Measurements from ENCODE around the gene NHLH2. TPM values are rescaled to one million over a fixed set of nuclear protein-coding genes. Genes with fewer than 3 reads are reported as not detected.

The NHLH2 gene
- total RNA-seq (2014; rRNA removed; shearing (Covaris generic); ENCODE audit: low replicate concordance), result not detected in 2 replicates

- H3K27me3 ChIP-seq (ENCODE audit: low read length), result no peaks in the 10 kb centered on the region
- no peaks in the 10 kb centered on the region for H3K9me3 ChIP-seq (ENCODE audit: low read length)
- no peaks in the 10 kb centered on the region for H3K79me2 ChIP-seq (ENCODE audit: low read length)
- no peak within 1 kb of the TSS for H3K4me2 ChIP-seq (ENCODE audit: low read depth, low read length, poor library complexity, severe bottlenecking)
- H3K27ac ChIP-seq (ENCODE audit: low read length), result no peak within 1 kb of the TSS
- no peak for DNase-seq
- H3K4me3 ChIP-seq (ENCODE audit: low read length), result no peak within 1 kb of the TSS
- no peaks in the 10 kb centered on the region for H3K36me3 ChIP-seq (ENCODE audit: insufficient read depth, low read length)
- no peak within 1 kb of the TSS for H2AFZ ChIP-seq (ENCODE audit: low read length)
- no peaks in the 10 kb centered on the region for H4K20me1 ChIP-seq (ENCODE audit: insufficient read depth, low read depth, low read length)
- H3K9me2 ChIP-seq (replicated peaks; ENCODE audit: insufficient read depth, low read length), result no peaks in the 10 kb centered on the region
- H3K4me1 ChIP-seq (ENCODE audit: low read length), result no peaks in the 10 kb centered on the region
- H3K9ac ChIP-seq (ENCODE audit: low read length), result no peak within 1 kb of the TSS
Observed at GRCh38 chr1:115840605-115841460, at the start of gene NHLH2. TSS of gene NHLH2 (minus strand) at chr1:115841126. CDS start at chr1:115838372, 2,754 bp downstream.

- no peaks in the 10 kb centered on the region for H3K27me3 ChIP-seq (ENCODE audit: low read length)
- no peaks in the 10 kb centered on the region for H3K9me2 ChIP-seq (replicated peaks; ENCODE audit: insufficient read depth, low read length)
- no peaks in the 10 kb centered on the region for H3K4me1 ChIP-seq (ENCODE audit: low read length)
- no peak overlapping the region for H3K4me2 ChIP-seq (ENCODE audit: low read depth, low read length, poor library complexity, severe bottlenecking)
- H4K20me1 ChIP-seq (ENCODE audit: insufficient read depth, low read depth, low read length), result no peaks in the 10 kb centered on the region
- no peak overlapping the region for H3K27ac ChIP-seq (ENCODE audit: low read length)
- H3K9me3 ChIP-seq (ENCODE audit: low read length), result no peaks in the 10 kb centered on the region
- no peaks in the 10 kb centered on the region for H3K36me3 ChIP-seq (ENCODE audit: insufficient read depth, low read length)
- H3K4me3 ChIP-seq (ENCODE audit: low read length), result no peak overlapping the region
- H3K9ac ChIP-seq (ENCODE audit: low read length), result no peak overlapping the region
- no peak overlapping the region for H2AFZ ChIP-seq (ENCODE audit: low read length)
- peak; percentile 9 for DNase-seq
- no peaks in the 10 kb centered on the region for H3K79me2 ChIP-seq (ENCODE audit: low read length)
Observed at GRCh38 chr1:115890580-115890979, 49.7 kb upstream of the NHLH2 start.

GRCh38 chr1:115888976-115889375, 48.0 kb upstream of the NHLH2 start:
- Histone ChIP-seq H3K4me1 (ENCODE audit: low read length) (no peaks in the 10 kb centered on the region), H3K79me2 (ENCODE audit: low read length) (no peaks in the 10 kb centered on the region), H3K4me2 (ENCODE audit: low read depth, low read length, poor library complexity, severe bottlenecking) (no peak overlapping the region), H3K9me2 (replicated peaks; ENCODE audit: insufficient read depth, low read length) (no peaks in the 10 kb centered on the region), H3K9me3 (ENCODE audit: low read length) (no peaks in the 10 kb centered on the region), H2AFZ (ENCODE audit: low read length) (no peak overlapping the region), H3K9ac (ENCODE audit: low read length) (no peak overlapping the region), H3K27ac (ENCODE audit: low read length) (no peak overlapping the region), H3K27me3 (ENCODE audit: low read length) (no peaks in the 10 kb centered on the region), H3K36me3 (ENCODE audit: insufficient read depth, low read length) (no peaks in the 10 kb centered on the region), H3K4me3 (ENCODE audit: low read length) (no peak overlapping the region), H4K20me1 (ENCODE audit: insufficient read depth, low read depth, low read length) (no peaks in the 10 kb centered on the region)
- DNase-seq, result no peak

GRCh38 chr1:115882913-115883902, 42.3 kb upstream of the NHLH2 start:
- DNase-seq, result peak; percentile 37

GRCh38 chr1:115880981-115881672, 40.2 kb upstream of the NHLH2 start:
- no peaks in the 10 kb centered on the region for H3K36me3 ChIP-seq (ENCODE audit: insufficient read depth, low read length)

More at GRCh38 chr1:115882913-115883902, 42.3 kb upstream of the NHLH2 start:
- Histone ChIP-seq H3K4me3 (ENCODE audit: low read length) (no peak overlapping the region), H4K20me1 (ENCODE audit: insufficient read depth, low read depth, low read length) (no peaks in the 10 kb centered on the region), H3K4me2 (ENCODE audit: low read depth, low read length, poor library complexity, severe bottlenecking) (no peak overlapping the region), H2AFZ (ENCODE audit: low read length) (no peak overlapping the region), H3K9ac (ENCODE audit: low read length) (no peak overlapping the region), H3K9me3 (ENCODE audit: low read length) (no peaks in the 10 kb centered on the region), H3K36me3 (ENCODE audit: insufficient read depth, low read length) (no peaks in the 10 kb centered on the region), H3K9me2 (replicated peaks; ENCODE audit: insufficient read depth, low read length) (no peaks in the 10 kb centered on the region), H3K4me1 (ENCODE audit: low read length) (no peaks in the 10 kb centered on the region), H3K27ac (ENCODE audit: low read length) (no peak overlapping the region), H3K27me3 (ENCODE audit: low read length) (no peaks in the 10 kb centered on the region), H3K79me2 (ENCODE audit: low read length) (no peaks in the 10 kb centered on the region)

DNA sequence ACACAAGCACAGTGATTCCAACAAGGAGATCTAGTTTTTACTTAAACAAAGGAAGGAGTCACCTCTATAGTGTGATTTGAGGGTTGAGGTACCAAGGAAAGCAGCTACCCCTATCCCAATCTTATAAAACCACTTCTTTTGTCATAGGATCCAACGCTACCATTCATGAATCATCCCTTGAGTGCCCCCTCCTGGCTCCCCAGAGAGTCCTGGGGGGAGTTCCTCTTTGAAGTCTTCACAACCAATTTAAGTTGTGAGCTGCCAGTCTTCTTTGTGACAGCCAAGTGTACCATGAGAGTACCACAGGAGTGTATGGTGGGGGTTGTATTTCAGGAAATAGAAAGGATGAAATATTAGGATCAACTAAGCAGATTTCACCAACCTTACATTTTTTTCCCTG, 39.1 kb upstream of the NHLH2 start:
- no peak overlapping the region for H3K4me3 ChIP-seq (ENCODE audit: low read length)
- no peaks in the 10 kb centered on the region for H3K9me2 ChIP-seq (replicated peaks; ENCODE audit: insufficient read depth, low read length)
- no peak overlapping the region for H3K9ac ChIP-seq (ENCODE audit: low read length)
- H3K36me3 ChIP-seq (ENCODE audit: insufficient read depth, low read length), result no peaks in the 10 kb centered on the region
- no peaks in the 10 kb centered on the region for H4K20me1 ChIP-seq (ENCODE audit: insufficient read depth, low read depth, low read length)
- no peak overlapping the region for H3K27ac ChIP-seq (ENCODE audit: low read length)
- no peak overlapping the region for H2AFZ ChIP-seq (ENCODE audit: low read length)
- H3K27me3 ChIP-seq (ENCODE audit: low read length), result no peaks in the 10 kb centered on the region
- peak; percentile 45 for DNase-seq
- H3K4me2 ChIP-seq (ENCODE audit: low read depth, low read length, poor library complexity, severe bottlenecking), result no peak overlapping the region
- H3K4me1 ChIP-seq (ENCODE audit: low read length), result no peaks in the 10 kb centered on the region
- no peaks in the 10 kb centered on the region for H3K9me3 ChIP-seq (ENCODE audit: low read length)
- H3K79me2 ChIP-seq (ENCODE audit: low read length), result no peaks in the 10 kb centered on the region

More at GRCh38 chr1:115880981-115881672, 40.2 kb upstream of the NHLH2 start:
- Histone ChIP-seq H3K9ac (ENCODE audit: low read length) (no peak overlapping the region), H3K9me3 (ENCODE audit: low read length) (no peaks in the 10 kb centered on the region), H3K9me2 (replicated peaks; ENCODE audit: insufficient read depth, low read length) (no peaks in the 10 kb centered on the region), H2AFZ (ENCODE audit: low read length) (no peak overlapping the region), H3K27ac (ENCODE audit: low read length) (no peak overlapping the region), H3K4me2 (ENCODE audit: low read depth, low read length, poor library complexity, severe bottlenecking) (no peak overlapping the region), H3K4me1 (ENCODE audit: low read length) (no peaks in the 10 kb centered on the region), H3K4me3 (ENCODE audit: low read length) (no peak overlapping the region), H4K20me1 (ENCODE audit: insufficient read depth, low read depth, low read length) (no peaks in the 10 kb centered on the region), H3K27me3 (ENCODE audit: low read length) (no peaks in the 10 kb centered on the region), H3K79me2 (ENCODE audit: low read length) (no peaks in the 10 kb centered on the region)
- DNase-seq, result peak; percentile 4

- no peak overlapping the region for H3K4me2 ChIP-seq (ENCODE audit: low read depth, low read length, poor library complexity, severe bottlenecking)
- H4K20me1 ChIP-seq (ENCODE audit: insufficient read depth, low read depth, low read length), result no peaks in the 10 kb centered on the region
- no peaks in the 10 kb centered on the region for H3K9me3 ChIP-seq (ENCODE audit: low read length)
- no peaks in the 10 kb centered on the region for H3K79me2 ChIP-seq (ENCODE audit: low read length)
- peak; percentile 17 for DNase-seq
- no peak overlapping the region for H3K9ac ChIP-seq (ENCODE audit: low read length)
- no peaks in the 10 kb centered on the region for H3K27me3 ChIP-seq (ENCODE audit: low read length)
- no peak overlapping the region for H3K4me3 ChIP-seq (ENCODE audit: low read length)
- H3K9me2 ChIP-seq (replicated peaks; ENCODE audit: insufficient read depth, low read length), result no peaks in the 10 kb centered on the region
- H3K27ac ChIP-seq (ENCODE audit: low read length), result no peak overlapping the region
- no peaks in the 10 kb centered on the region for H3K4me1 ChIP-seq (ENCODE audit: low read length)
- no peaks in the 10 kb centered on the region for H3K36me3 ChIP-seq (ENCODE audit: insufficient read depth, low read length)
- H2AFZ ChIP-seq (ENCODE audit: low read length), result no peak overlapping the region
Observed at GRCh38 chr1:115877511-115877910, 36.6 kb upstream of the NHLH2 start.

All from Karpas-422 (cell line).